GM21528 (cell line): ENCODE measurements around the gene RHBDF2.
"Not testable (repeated sequence)": the region's sequence is repeated elsewhere in the genome, so short reads cannot be mapped to it uniquely, and the experiment has no call there.

Experiments
- ATAC-seq: cut with Tn5 transposase; IDR thresholded peaks from one replicate; pipeline ENCODE4 v1.9.1; 2021; ENCODE audit warnings: mild to moderate bottlenecking, moderate library complexity; ENCODE audit not compliant: unreplicated experiment, low FRiP score

The RHBDF2 gene

DNA sequence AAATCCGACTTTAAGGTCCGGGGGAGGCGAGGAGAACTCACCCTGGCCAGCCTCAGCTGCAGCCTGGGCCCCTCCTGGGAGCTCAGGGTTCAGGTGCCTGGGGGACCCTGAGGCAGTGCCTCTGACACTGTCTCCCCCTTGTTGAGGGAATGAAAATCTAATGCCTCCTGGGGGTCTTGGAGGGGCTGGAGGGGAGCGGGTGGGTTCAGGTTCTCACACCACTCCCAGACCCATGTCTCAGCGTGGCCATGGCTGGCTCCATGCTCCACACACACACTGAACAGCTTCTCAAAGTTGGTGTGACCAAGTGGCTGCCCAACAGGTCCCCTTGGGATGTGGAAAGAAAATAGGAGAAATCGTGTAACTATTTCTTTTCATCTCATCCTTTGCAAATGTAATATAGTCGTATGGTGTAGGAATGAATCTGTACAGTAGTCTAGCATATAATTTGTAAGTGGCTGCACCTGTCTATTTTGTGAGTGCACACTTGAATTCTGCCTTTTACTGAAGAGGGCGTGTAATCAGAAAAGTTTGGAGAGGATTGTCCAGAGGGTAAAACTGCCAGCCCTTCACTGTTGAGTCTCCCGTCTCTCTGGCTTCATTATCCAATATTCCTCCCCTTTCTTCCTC, 37.8 kb upstream of the RHBDF2 start:
- no peak for ATAC-seq

- ATAC-seq: no peak
These were observed 37.2 kb upstream of the RHBDF2 start for GRCh38 chr17:76538281-76538931.

DNA sequence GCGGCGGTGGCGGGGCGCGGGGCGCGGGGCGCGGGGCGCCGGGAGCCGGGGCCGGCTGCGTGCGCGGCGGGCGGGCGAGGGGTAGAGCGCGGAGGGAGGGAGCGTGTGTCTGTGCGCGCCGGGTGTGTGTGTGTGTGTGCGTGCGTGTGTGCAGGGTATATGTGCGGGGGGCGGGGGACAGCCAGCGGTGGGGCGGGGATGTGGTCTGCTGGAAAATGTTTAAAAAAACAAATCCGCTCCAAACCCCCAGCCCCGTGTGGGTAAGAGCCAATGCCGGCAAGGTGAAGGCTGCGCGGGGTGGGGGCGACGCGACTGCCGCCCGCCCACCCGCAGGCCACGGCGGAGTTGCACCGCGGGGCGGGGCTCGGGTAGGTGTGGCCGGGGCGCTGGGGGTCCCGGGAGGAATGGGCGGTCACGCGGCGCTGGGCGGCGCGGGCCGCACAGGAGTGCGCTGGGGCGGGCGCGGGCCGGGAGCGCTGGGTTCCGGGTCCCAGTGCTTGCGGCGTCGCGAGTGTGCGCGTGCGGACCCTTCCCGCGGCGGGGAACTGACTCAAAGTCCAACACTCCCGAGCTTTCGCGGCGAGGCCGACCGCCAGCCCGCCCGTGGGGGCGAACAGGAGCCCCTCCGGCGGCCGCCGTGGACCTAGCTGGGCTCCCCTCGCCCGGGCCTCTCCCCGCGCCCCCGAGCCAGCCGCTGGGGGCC, 36.5 kb upstream of the RHBDF2 start, which contains the start of gene CYGB:
Gene CYGB (minus strand): TSS at position 132 of the 703 bp plus-strand sequence. CDS start 167 bp downstream, outside the sequence.
- ATAC-seq: no peak

GRCh38 chr17:76537288-76537577, 36.0 kb upstream of the RHBDF2 start:
- no peak for ATAC-seq

DNA sequence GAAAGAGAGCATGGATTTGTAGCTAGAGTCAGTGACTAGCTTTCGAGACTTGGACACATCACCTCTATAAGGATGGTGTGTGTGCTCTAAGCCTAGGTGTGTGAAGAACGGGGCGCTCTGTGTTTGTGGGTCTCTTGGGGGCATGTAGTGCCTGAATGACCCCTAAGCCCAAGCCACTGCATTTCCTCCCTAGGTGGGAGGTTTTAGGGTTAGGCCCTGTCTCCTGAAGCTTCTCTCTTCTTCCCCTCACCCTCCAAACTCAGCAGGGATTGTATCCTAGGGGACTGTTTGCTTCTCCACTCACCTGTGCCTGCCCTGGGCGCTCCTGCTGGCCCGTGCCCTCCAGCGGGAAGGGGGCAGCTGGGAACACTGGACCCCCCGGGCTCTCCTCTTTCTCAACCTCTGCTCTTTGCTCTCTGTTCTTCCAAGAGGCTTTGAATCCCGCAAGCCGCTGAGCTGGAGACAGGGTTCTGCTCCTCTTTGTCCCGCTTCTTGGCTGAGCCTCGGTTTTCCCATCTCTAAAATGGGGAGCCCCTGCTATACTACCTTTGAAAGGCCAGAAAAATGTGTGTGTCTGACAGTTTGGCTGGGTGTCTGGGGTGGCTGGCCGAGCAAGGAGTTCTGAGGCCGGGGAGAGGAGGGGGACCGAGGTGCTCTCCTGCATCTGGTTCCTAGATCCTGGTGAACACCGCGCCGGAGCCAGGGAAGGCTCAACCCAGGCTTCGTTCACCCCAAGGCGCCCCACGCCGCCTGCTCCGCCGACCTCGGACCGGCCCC, 35.5 kb upstream of the RHBDF2 start:
- no peak for ATAC-seq

GRCh38 chr17:76535788-76536510, 34.7 kb upstream of the RHBDF2 start:
- ATAC-seq: no peak

DNA sequence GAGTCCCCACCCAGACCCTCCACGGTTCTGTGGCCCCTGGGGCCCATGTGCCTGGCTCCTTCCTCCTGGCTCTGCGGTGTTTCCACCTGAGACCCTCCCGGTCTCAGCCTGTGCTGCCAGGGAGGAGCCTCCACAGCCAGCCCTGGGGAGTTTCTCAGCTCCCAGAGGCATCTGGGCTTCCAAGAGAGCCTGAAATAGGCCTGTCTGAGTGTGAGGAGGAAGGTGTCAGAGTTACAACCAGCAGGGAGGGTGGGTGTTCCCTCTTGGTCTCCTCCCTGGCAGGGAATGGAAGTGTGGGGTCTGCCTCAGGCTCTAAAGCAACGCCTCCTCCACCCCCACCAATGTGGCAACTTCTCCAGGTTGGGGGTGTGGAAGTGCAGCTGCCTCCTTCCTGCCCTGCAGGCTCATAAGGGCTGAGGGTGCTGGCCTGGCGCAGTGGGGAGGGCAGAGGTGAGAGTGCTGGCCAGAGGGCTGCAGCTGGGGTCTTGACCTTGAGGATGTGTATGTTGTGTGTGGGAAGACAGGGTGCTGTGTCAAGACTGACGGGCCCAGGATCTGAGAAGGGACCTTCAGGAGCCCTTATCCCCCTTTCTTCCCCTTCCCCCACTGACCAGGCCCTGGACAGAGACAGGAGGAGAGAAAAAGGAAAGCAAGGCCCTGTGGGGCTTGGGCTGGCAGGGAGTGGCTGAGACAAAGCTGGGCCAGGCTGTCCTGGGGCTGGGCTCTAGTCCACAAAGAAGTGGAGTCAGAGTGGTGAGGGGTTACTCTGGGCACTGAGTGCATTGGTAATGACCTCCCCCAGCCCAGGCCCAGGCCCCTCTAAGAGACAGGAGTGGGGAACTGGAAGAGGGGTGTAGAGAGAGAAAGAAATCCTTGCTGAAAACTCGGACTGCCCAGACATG, 33.9 kb upstream of the RHBDF2 start:
- no peak for ATAC-seq

DNA sequence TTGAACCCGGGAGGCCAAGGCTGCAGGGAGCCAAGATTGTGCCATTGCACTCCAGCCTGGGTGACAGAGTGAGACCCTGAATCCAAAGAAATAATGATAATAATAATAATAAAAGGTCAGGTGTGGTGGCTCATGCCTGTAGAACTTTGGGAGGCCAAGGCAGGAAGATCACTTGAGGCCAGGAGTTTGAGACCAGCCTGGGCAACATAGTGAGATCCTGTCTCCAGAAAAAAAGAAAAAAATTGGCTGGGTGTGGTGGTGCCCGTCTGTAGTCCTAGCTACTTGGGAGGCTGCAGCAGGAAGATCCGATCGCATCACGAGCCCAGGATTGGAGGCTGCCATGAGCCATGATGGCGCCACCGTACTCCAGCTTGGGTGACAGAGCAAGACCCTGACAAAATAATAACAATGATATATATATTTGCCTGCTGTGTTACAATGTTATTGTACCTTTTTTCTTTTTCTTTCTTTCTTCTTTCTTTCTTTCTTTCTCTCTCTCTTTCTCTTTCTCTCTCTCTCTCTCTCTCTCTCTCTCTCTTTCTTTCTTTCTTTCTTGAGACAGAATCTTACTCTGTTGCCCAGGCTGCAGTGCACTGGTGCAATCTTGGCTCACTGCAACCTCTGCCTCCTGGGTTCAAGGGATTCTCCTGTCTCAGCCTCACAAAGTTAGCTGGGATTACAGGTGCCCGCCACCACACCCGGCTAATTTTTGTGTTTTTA, 32.6 kb upstream of the RHBDF2 start:
- not testable (repeated sequence) for ATAC-seq

GRCh38 chr17:76532072-76532651, 30.9 kb upstream of the RHBDF2 start:
- ATAC-seq: no peak

GRCh38 chr17:76531486-76532038, 30.3 kb upstream of the RHBDF2 start:
- ATAC-seq: no peak

- no peak for ATAC-seq
These were observed 29.7 kb upstream of the RHBDF2 start for GRCh38 chr17:76530811-76531485.

DNA sequence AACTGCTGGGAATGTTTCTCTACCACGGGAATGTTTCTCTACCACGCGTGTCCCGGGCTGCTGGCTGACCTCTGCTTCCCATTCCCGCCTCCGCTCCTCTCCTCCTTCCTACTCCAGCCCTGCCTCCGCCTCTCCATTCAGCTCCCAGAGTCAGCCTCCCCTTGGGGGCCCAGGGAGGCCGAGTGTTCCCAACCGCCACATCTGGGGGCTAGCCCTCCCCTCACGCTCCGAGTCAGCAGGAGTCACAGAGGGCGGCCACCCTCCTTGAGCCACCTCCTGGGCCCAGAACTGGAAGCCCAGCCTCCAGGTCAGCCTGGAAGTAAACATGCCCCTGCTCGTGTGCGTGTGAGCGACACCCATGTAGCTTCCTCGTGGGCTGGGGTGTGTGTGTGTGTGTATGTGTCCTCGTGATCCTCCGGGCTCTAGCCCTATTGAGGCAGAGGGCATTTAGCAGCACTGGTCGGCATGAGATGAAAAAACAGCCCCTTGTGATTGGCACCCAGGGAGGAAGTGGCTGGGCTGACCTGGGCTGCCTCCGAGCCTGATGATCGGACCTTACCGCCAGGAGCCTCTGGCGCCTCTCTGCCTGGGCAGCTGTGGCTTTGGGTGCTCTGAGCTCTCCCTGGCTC, 29.0 kb upstream of the RHBDF2 start:
- ATAC-seq: no peak

- no peak for ATAC-seq
These were observed 28.2 kb upstream of the RHBDF2 start for GRCh38 chr17:76529224-76530094.

GRCh38 chr17:76528528-76529223, 27.5 kb upstream of the RHBDF2 start:
- no peak for ATAC-seq

DNA sequence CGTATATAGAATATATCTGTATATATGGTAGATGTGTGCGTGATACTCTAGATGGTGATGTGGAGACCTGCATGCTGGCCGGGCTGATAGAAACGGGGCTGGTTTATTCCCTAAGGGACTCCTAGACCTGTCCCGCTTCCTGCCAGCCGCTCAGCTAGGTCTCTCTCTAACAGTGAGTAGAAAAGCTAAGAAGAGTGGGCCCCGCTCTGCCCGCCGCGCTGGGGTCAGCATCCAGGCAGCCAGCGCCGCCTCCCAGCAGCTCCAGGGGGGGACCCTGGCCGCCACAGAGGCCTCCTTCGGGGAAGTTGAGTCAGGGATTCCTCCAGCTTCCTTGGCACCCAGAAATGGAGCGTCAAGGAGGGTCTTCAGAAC, 26.9 kb upstream of the RHBDF2 start:
- no peak for ATAC-seq
